HEK293 (cell line): ENCODE measurements around the gene YWHAE.

ENCODE experiments used
- CTCF ChIA-PET: fragments of 350-600 bp; formaldehyde crosslinking; extraction: SDS; loops from one replicate; lab custom pipeline; 2021; ENCODE audit warnings: antibody characterized with exemption; lab: Yijun Ruan, JAX
- POLR2A ChIA-PET: fragments of 300-600 bp; formaldehyde crosslinking; extraction: SDS; loops from one replicate; lab custom pipeline; 2020; ENCODE audit warnings: antibody characterized with exemption, inconsistent platforms; lab: Yijun Ruan, JAX
- H3K27ac ChIP-seq: fragments of 200-500 bp; sonication (Bioruptor generic); 2 replicates; pipeline ENCODE4 v1.5.1; 2014; ENCODE audit warnings: low read depth, low read length, control low read depth, inconsistent platforms; ENCODE audit errors: extremely low read depth
- H3K36me3 ChIP-seq, 2 experiments: fragments of 200-500 bp in 1 of 2; sonication (Bioruptor generic) in 1 of 2; 1 replicate in 1 of 2; 2 replicates in 1 of 2; pipeline ENCODE4 v1.5.1; 2014 to 2017; ENCODE audit warnings: inconsistent platforms in 2 of 2, low read length in 2 of 2; ENCODE audit not compliant: control insufficient read depth in 2 of 2, insufficient read depth in 1 of 2
- H3K4me1 ChIP-seq: fragments of 200-500 bp; sonication (Bioruptor generic); 2 replicates; pipeline ENCODE4 v1.5.1; 2014; ENCODE audit warnings: mild to moderate bottlenecking, low read length, inconsistent platforms; ENCODE audit not compliant: control insufficient read depth, insufficient read depth
- H3K4me3 ChIP-seq: 2 replicates; pipeline ENCODE4 v1.5.1; 2011; ENCODE audit warnings: low read depth, mild to moderate bottlenecking, control low read depth, low read length, moderate library complexity
- H3K9me3 ChIP-seq: fragments of 200-500 bp; sonication (Bioruptor generic); 2 replicates; pipeline ENCODE4 v1.5.1; 2014; ENCODE audit warnings: low read depth, low read length, inconsistent platforms; ENCODE audit not compliant: control insufficient read depth, insufficient read depth
- BCL11B ChIP-seq: fragments of 450-650 bp; formaldehyde crosslinking; IDR thresholded peaks from 2 replicates; pipeline ENCODE4 v1.5.1; 2016; ENCODE audit warnings: low read depth, missing biosample characterization, missing genetic modification characterization
- GLI4 ChIP-seq: fragments of 450-650 bp; formaldehyde crosslinking; IDR thresholded peaks from 2 replicates; pipeline ENCODE4 v1.5.1; 2016; ENCODE audit warnings: missing biosample characterization, missing genetic modification characterization
- HOXA7 ChIP-seq: sonication (generic); formaldehyde crosslinking; IDR thresholded peaks from 2 replicates; pipeline ENCODE4 v1.8.1; 2022; ENCODE audit warnings: missing genetic modification reagents, borderline replicate concordance
- KLF7 ChIP-seq: fragments of 450-650 bp; formaldehyde crosslinking; IDR thresholded peaks from 2 replicates; pipeline ENCODE4 v1.5.1; 2016; ENCODE audit warnings: missing biosample characterization, missing genetic modification characterization, borderline replicate concordance
- KLF8 ChIP-seq: fragments of 450-650 bp; formaldehyde crosslinking; IDR thresholded peaks from 2 replicates; pipeline ENCODE4 v1.5.1; 2016; ENCODE audit warnings: missing biosample characterization, missing genetic modification characterization
- MYNN ChIP-seq: fragments of 450-650 bp; formaldehyde crosslinking; IDR thresholded peaks from 2 replicates; pipeline ENCODE4 v1.5.1; 2016; ENCODE audit warnings: missing biosample characterization, missing genetic modification characterization, borderline replicate concordance
- PRDM2 ChIP-seq: fragments of 450-650 bp; formaldehyde crosslinking; IDR thresholded peaks from 2 replicates; pipeline ENCODE4 v1.5.1; 2016; ENCODE audit warnings: missing biosample characterization, missing genetic modification characterization, borderline replicate concordance
- ZBTB17 ChIP-seq: fragments of 450-650 bp; formaldehyde crosslinking; IDR thresholded peaks from 2 replicates; pipeline ENCODE4 v1.5.1; 2016; ENCODE audit warnings: missing biosample characterization, missing genetic modification characterization
- ZNF133 ChIP-seq: fragments of 450-650 bp; formaldehyde crosslinking; IDR thresholded peaks from 2 replicates; pipeline ENCODE4 v1.5.1; 2016; ENCODE audit warnings: missing biosample characterization, missing genetic modification characterization
- ZNF19 ChIP-seq: fragments of 450-650 bp; formaldehyde crosslinking; IDR thresholded peaks from 2 replicates; pipeline ENCODE4; 2016; ENCODE audit warnings: missing biosample characterization, missing genetic modification characterization, low read depth
- ZNF24 ChIP-seq: fragments of 450-650 bp; formaldehyde crosslinking; IDR thresholded peaks from 2 replicates; pipeline ENCODE4 v1.5.1; 2016; ENCODE audit warnings: missing biosample characterization, missing genetic modification characterization
- ZNF280D ChIP-seq: fragments of 450-650 bp; formaldehyde crosslinking; IDR thresholded peaks from 2 replicates; pipeline ENCODE4 v1.5.1; 2016; ENCODE audit warnings: missing biosample characterization, missing genetic modification characterization
- ZNF292 ChIP-seq: fragments of 450-650 bp; formaldehyde crosslinking; IDR thresholded peaks from 2 replicates; pipeline ENCODE4 v1.5.1; 2016; ENCODE audit warnings: low read depth, missing biosample characterization, missing genetic modification characterization, borderline replicate concordance
- ZNF302 ChIP-seq: fragments of 450-650 bp; formaldehyde crosslinking; IDR thresholded peaks from 2 replicates; pipeline ENCODE4 v1.5.1; 2016; ENCODE audit warnings: missing biosample characterization, missing genetic modification characterization, low read depth
- ZNF311 ChIP-seq: fragments of 450-650 bp; formaldehyde crosslinking; IDR thresholded peaks from 2 replicates; pipeline ENCODE4 v1.5.1; 2017; ENCODE audit warnings: missing biosample characterization, missing genetic modification characterization, borderline replicate concordance
- ZNF324 ChIP-seq: fragments of 450-650 bp; formaldehyde crosslinking; IDR thresholded peaks from 2 replicates; pipeline ENCODE4 v1.5.1; 2016; ENCODE audit warnings: missing biosample characterization, missing genetic modification characterization
- ZNF510 ChIP-seq: fragments of 450-650 bp; formaldehyde crosslinking; IDR thresholded peaks from 2 replicates; pipeline ENCODE4 v1.5.1; 2018; ENCODE audit warnings: mild to moderate bottlenecking, missing genetic modification characterization, missing biosample characterization; ENCODE audit not compliant: insufficient replicate concordance
- ZNF561 ChIP-seq: fragments of 450-650 bp; IDR thresholded peaks from 2 replicates; pipeline ENCODE4 v1.5.1; 2018; ENCODE audit warnings: missing biosample characterization, missing genetic modification characterization, borderline replicate concordance
- ZNF596 ChIP-seq: fragments of 450-650 bp; IDR thresholded peaks from 2 replicates; pipeline ENCODE4 v1.5.0; 2018; ENCODE audit warnings: missing biosample characterization, mild to moderate bottlenecking, missing genetic modification characterization, moderate library complexity
- ZNF600 ChIP-seq: fragments of 450-650 bp; formaldehyde crosslinking; IDR thresholded peaks from 2 replicates; pipeline ENCODE4 v1.5.1; 2016; ENCODE audit warnings: missing biosample characterization, missing genetic modification characterization
- ZNF692 ChIP-seq: fragments of 450-650 bp; formaldehyde crosslinking; IDR thresholded peaks from 2 replicates; pipeline ENCODE4 v1.5.1; 2016; ENCODE audit warnings: missing biosample characterization, missing genetic modification characterization
- ZSCAN16 ChIP-seq: fragments of 450-650 bp; formaldehyde crosslinking; IDR thresholded peaks from 2 replicates; pipeline ENCODE4 v1.5.1; 2016; ENCODE audit warnings: missing biosample characterization, missing genetic modification characterization
- ZXDB ChIP-seq: fragments of 450-650 bp; formaldehyde crosslinking; IDR thresholded peaks from 2 replicates; pipeline ENCODE4 v1.5.1; 2016; ENCODE audit warnings: missing biosample characterization, missing genetic modification characterization
- TF ChIP-seq, protein P1 (sequence below): fragments of 450-650 bp; formaldehyde crosslinking; IDR thresholded peaks from 2 replicates; pipeline ENCODE4 v1.5.1; 2016; ENCODE audit warnings: missing biosample characterization, missing genetic modification characterization

The YWHAE gene

GRCh38 chr17:1322014-1322428 lies 78.0 kb downstream of the YWHAE start (continued):
- TF ChIP-seq ZNF692 (tag by site-specific recombination): no peak
- TF ChIP-seq HOXA7 (CRISPR knock-in tag): no peak
- TF ChIP-seq ZNF561: no peak
- TF ChIP-seq BCL11B (tag by site-specific recombination): no peak
- no peak for TF ChIP-seq MYNN (tag by site-specific recombination)
- TF ChIP-seq ZXDB (tag by site-specific recombination): no peak
- TF ChIP-seq ZNF311 (tag by site-specific recombination): no peak
- TF ChIP-seq, protein P1, sequence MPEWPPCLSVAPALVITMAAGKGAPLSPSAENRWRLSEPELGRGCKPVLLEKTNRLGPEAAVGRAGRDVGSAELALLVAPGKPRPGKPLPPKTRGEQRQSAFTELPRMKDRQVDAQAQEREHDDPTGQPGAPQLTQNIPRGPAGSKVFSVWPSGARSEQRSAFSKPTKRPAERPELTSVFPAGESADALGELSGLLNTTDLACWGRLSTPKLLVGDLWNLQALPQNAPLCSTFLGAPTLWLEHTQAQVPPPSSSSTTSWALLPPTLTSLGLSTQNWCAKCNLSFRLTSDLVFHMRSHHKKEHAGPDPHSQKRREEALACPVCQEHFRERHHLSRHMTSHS: no peak

- no peaks in the 10 kb centered on the region; a peak in 1 of 3 replicates for H3K36me3 ChIP-seq
- CTCF ChIA-PET: no interaction called here
- peak; percentile 79; the same call in 1 of the 2 replicates for TF ChIP-seq ZNF24 (tag by site-specific recombination)
- TF ChIP-seq PRDM2 (tag by site-specific recombination): no peak
- no peak for TF ChIP-seq ZNF292 (tag by site-specific recombination)
- no peak for TF ChIP-seq ZNF311 (tag by site-specific recombination)
- no peak for TF ChIP-seq ZNF133 (tag by site-specific recombination)
- no peak for TF ChIP-seq GLI4 (tag by site-specific recombination)
- no peak for TF ChIP-seq ZNF19 (tag by site-specific recombination)
- TF ChIP-seq ZNF280D (tag by site-specific recombination): no peak
- peak; percentile 27; the same call in 1 of the 2 replicates for TF ChIP-seq KLF8 (tag by site-specific recombination)
- TF ChIP-seq ZBTB17 (tag by site-specific recombination): peak; percentile 70
- peak; percentile 40; the same call in 1 of the 2 replicates for TF ChIP-seq ZNF596
- TF ChIP-seq ZNF302: no peak
- TF ChIP-seq ZNF324 (tag by site-specific recombination): peak; percentile 46; the same call in 1 of the 2 replicates
- no peak for TF ChIP-seq ZNF510 (tag by site-specific recombination)
- no peak for TF ChIP-seq ZSCAN16 (tag by site-specific recombination)
- TF ChIP-seq KLF7 (tag by site-specific recombination): peak; percentile 60; the same call in 1 of the 2 replicates
- TF ChIP-seq ZNF561: no peak
- no peak for TF ChIP-seq ZNF600
These were observed 84.1 kb downstream of the YWHAE start for GRCh38 chr17:1315891-1316403.

More at GRCh38 chr17:1315891-1316403, 84.1 kb downstream of the YWHAE start:
- Histone ChIP-seq H3K27ac (peak overlapping the region; percentile 1; the same call in 1 of the 2 replicates), H3K9me3 (no peaks in the 10 kb centered on the region), H3K4me3 (no peak overlapping the region), H3K4me1 (peaks cover 13% of the 10 kb centered on the region)
- POLR2A ChIA-PET: no interaction called here
